H1 (cell line): Measurements from ENCODE around the gene ICAM3. TPM values are rescaled to one million over a fixed set of nuclear protein-coding genes. Genes with fewer than 3 reads are reported as not detected.
"Not testable (repeated sequence)": the region's sequence is repeated elsewhere in the genome, so short reads cannot be mapped to it uniquely, and the experiment has no call there.

Source experiments
- CTCF ChIA-PET: fragments of 300-600 bp; sonication (Branson Sonifier 250); formaldehyde crosslinking; loops from one replicate; lab custom pipeline; 2021; ENCODE audit not compliant: partially characterized antibody; lab: Charles Lee
- POLR2A ChIA-PET: fragments of 300-600 bp; sonication (Branson Sonifier 250); formaldehyde crosslinking; loops from one replicate; lab custom pipeline; 2021; ENCODE audit warnings: inconsistent platforms; ENCODE audit not compliant: partially characterized antibody; lab: Charles Lee
- DNase-seq, 2 experiments: peaks; one replicate each; pipeline versions ENCODE4 v3.0.0 to v3.0.0-alpha.2; 2010 to 2022; ENCODE audit warnings: low spot score in 2 of 2, low read depth in 1 of 2, mixed read lengths in 1 of 2
- FAIRE-seq: peaks from 2 replicates; lab custom pipeline; 2011; peaks lifted over from hg19 to GRCh38; lab: Jason Lieb, UNC
- H2AFZ ChIP-seq: 2 replicates; pipeline ENCODE4 v1.8.1; 2012; ENCODE audit warnings: low read length, inconsistent platforms
- H2AK5ac ChIP-seq: 2 replicates; pipeline ENCODE4 v1.6.1; 2013; ENCODE audit warnings: low read depth, low read length
- H2BK120ac ChIP-seq: replicated peaks from 2 replicates; pipeline ENCODE3; 2013; ENCODE audit warnings: low read depth, low read length, inconsistent platforms
- H2BK12ac ChIP-seq: 2 replicates; pipeline ENCODE4 v1.6.1; 2013; ENCODE audit warnings: low read depth, low read length
- H2BK15ac ChIP-seq: 2 replicates; pipeline ENCODE4 v1.6.1; 2013; ENCODE audit warnings: low read length
- H2BK20ac ChIP-seq: 2 replicates; pipeline ENCODE4 v1.6.1; 2013; ENCODE audit warnings: low read length
- H2BK5ac ChIP-seq: 2 replicates; pipeline ENCODE4 v1.6.1; 2013; ENCODE audit warnings: low read depth, low read length
- H3K14ac ChIP-seq: 2 replicates; pipeline ENCODE4 v1.6.1; 2013; ENCODE audit warnings: inconsistent platforms; ENCODE audit not compliant: insufficient read length
- H3K18ac ChIP-seq: 2 replicates; pipeline ENCODE4 v1.6.1; 2013; ENCODE audit warnings: low read length; ENCODE audit errors: extremely low read depth
- H3K23ac ChIP-seq: 2 replicates; pipeline ENCODE4 v1.6.1; 2013; ENCODE audit warnings: inconsistent platforms; ENCODE audit not compliant: insufficient read length
- H3K23me2 ChIP-seq: 2 replicates; pipeline ENCODE4 v1.6.1; 2013; ENCODE audit warnings: low read depth, low read length
- H3K27ac ChIP-seq: 2 replicates; pipeline ENCODE4 v1.6.1; 2011; ENCODE audit warnings: low read depth, low read length, inconsistent platforms
- H3K27me3 ChIP-seq, 4 experiments: replicated peaks in 1 of 4; 1 replicate in 1 of 4; 2 replicates in 3 of 4; pipeline versions ENCODE4 v1.6.1 to v1.8.1; 2011 to 2013; ENCODE audit warnings: low read length in 3 of 4, mild to moderate bottlenecking in 3 of 4, inconsistent platforms in 2 of 4, mixed read lengths in 2 of 4, moderate library complexity in 1 of 4; ENCODE audit not compliant: control insufficient read depth in 3 of 4, insufficient read depth in 3 of 4; ENCODE audit errors: extremely low read depth in 1 of 4
- H3K36me3 ChIP-seq, 4 experiments: 2 replicates each; pipeline versions ENCODE4 v1.6.1 to v1.8.1; 2011 to 2013; ENCODE audit warnings: mild to moderate bottlenecking in 4 of 4, low read length in 3 of 4, moderate library complexity in 2 of 4, control low read depth in 1 of 4, inconsistent platforms in 1 of 4; ENCODE audit not compliant: insufficient read depth in 4 of 4, control insufficient read depth in 2 of 4
- H3K4ac ChIP-seq: replicated peaks from 2 replicates; pipeline ENCODE3; 2013; ENCODE audit warnings: low read length, low read depth, mixed read lengths, inconsistent platforms; ENCODE audit not compliant: insufficient read length
- H3K4me1 ChIP-seq, 4 experiments: replicated peaks in 1 of 4; 1 replicate in 1 of 4; 2 replicates in 3 of 4; pipeline versions ENCODE4 v1.6.1 to v1.8.1; 2011 to 2013; ENCODE audit warnings: low read length in 3 of 4, inconsistent platforms in 2 of 4, mixed read lengths in 1 of 4; ENCODE audit not compliant: insufficient read depth in 4 of 4, control insufficient read depth in 3 of 4
- H3K4me2 ChIP-seq, 2 experiments: 2 replicates each; pipeline versions ENCODE4 v1.6.1 to v1.8.1; 2011 to 2013; ENCODE audit warnings: low read depth in 2 of 2, low read length in 2 of 2, control low read depth in 1 of 2, inconsistent platforms in 1 of 2, mild to moderate bottlenecking in 1 of 2; ENCODE audit not compliant: insufficient read depth in 1 of 2
- H3K4me3 ChIP-seq, 4 experiments: fragments of 200-600, 300-600 bp in 1 of 4; sonication (generic), shearing (Covaris generic), sonication (Bioruptor Twin) in 1 of 4; 2 replicates each; pipeline versions ENCODE4 v1.5.1 to v1.8.1; 2011 to 2016; ENCODE audit warnings: low read length in 4 of 4, low read depth in 3 of 4, control low read depth in 2 of 4, inconsistent platforms in 2 of 4, mild to moderate bottlenecking in 2 of 4, mixed read lengths in 1 of 4, moderate library complexity in 1 of 4; ENCODE audit not compliant: insufficient read depth in 2 of 4; ENCODE audit errors: extremely low read depth in 1 of 4
- H3K56ac ChIP-seq: replicated peaks from 2 replicates; pipeline ENCODE3; 2013; ENCODE audit warnings: low read depth, mild to moderate bottlenecking, mixed read lengths, low read length, inconsistent platforms; ENCODE audit not compliant: insufficient read length
- H3K79me1 ChIP-seq: 2 replicates; pipeline ENCODE4 v1.6.1; 2013; ENCODE audit warnings: low read depth, low read length, control low read depth
- H3K79me2 ChIP-seq, 2 experiments: 2 replicates each; pipeline versions ENCODE4 v1.6.1 to v1.8.1; 2012 to 2013; ENCODE audit warnings: low read length in 2 of 2, mild to moderate bottlenecking in 2 of 2, inconsistent platforms in 1 of 2; ENCODE audit not compliant: insufficient read depth in 2 of 2, control insufficient read depth in 1 of 2
- H3K9ac ChIP-seq, 4 experiments: replicated peaks in 1 of 4; 1 replicate in 1 of 4; 2 replicates in 3 of 4; pipeline versions ENCODE4 v1.6.1 to v1.8.1; 2011 to 2013; ENCODE audit warnings: low read depth in 3 of 4, low read length in 3 of 4, control low read depth in 2 of 4, mild to moderate bottlenecking in 2 of 4, moderate library complexity in 2 of 4, inconsistent platforms in 1 of 4; ENCODE audit errors: extremely low read depth in 1 of 4
- H3K9me3 ChIP-seq, 2 experiments: 2 replicates each; pipeline versions ENCODE4 v1.6.1 to v1.8.1; 2012 to 2013; ENCODE audit warnings: mild to moderate bottlenecking in 2 of 2, moderate library complexity in 2 of 2, control low read depth in 1 of 2, inconsistent platforms in 1 of 2, low read depth in 1 of 2, low read length in 1 of 2, mixed read lengths in 1 of 2; ENCODE audit not compliant: insufficient read depth in 2 of 2
- H4K20me1 ChIP-seq, 2 experiments: replicated peaks in 1 of 2; 2 replicates each; pipeline versions ENCODE3 to v1.8.1; 2011 to 2013; ENCODE audit warnings: inconsistent platforms in 2 of 2, low read length in 2 of 2, mild to moderate bottlenecking in 1 of 2; ENCODE audit not compliant: insufficient read depth in 2 of 2, control insufficient read depth in 1 of 2
- H4K5ac ChIP-seq: 2 replicates; pipeline ENCODE4 v1.6.1; 2013; ENCODE audit warnings: low read length, low read depth, mixed read lengths, inconsistent platforms; ENCODE audit not compliant: insufficient read length
- H4K8ac ChIP-seq: 2 replicates; pipeline ENCODE4 v1.8.0; 2013; ENCODE audit warnings: mild to moderate bottlenecking, moderate library complexity, low read length, inconsistent platforms; ENCODE audit not compliant: insufficient read depth; ENCODE audit errors: extremely low read depth
- H4K91ac ChIP-seq: replicated peaks from 2 replicates; pipeline ENCODE3; 2013; ENCODE audit warnings: low read length, mixed read lengths, inconsistent platforms; ENCODE audit not compliant: insufficient read length
- CBX8 ChIP-seq: fragments of 300-800, 300-1000 bp; sonication (generic); IDR thresholded peaks from 2 replicates; pipeline ENCODE4 v1.7.1; 2016; ENCODE audit warnings: low read depth, low read length, borderline replicate concordance
- WGBS, 2 experiments: shearing (Covaris generic) in 1 of 2; methylation state at CpG; one replicate each; pipeline versions ENCODE4 v1.1.6 to v1.1.7; 2013 to 2015; ENCODE audit warnings: low lambda C conversion rate in 2 of 2, mixed read lengths in 2 of 2, inconsistent platforms in 1 of 2, low coverage in 1 of 2, missing lambda C conversion rate in 1 of 2; ENCODE audit not compliant: insufficient replicate concordance in 2 of 2, insufficient coverage in 1 of 2, insufficient read length in 1 of 2; ENCODE audit errors: extremely low coverage in 1 of 2, missing lambda C conversion rate in 1 of 2; 5-methylcytosine and 5-hydroxymethylcytosine counted together
- polyA plus RNA-seq, 7 experiments: library from polyadenylated mRNA; depleted of rRNA in 3 of 7; stranded (reverse) in 5 of 7; unstranded in 2 of 7; fragments of >200 nt in 5 of 7; fragments of 200-250 nt in 2 of 7; gene quantifications; 1 replicate in 5 of 7; 2 replicates in 1 of 7; 4 replicates in 1 of 7; pipeline versions ENCODE4 v1.2.1 to v1.2.3, GENCODE V29; 2011 to 2013; ENCODE audit warnings: missing spikeins in 2 of 7, mixed read lengths in 2 of 7
- total RNA-seq: library from RNA; stranded (reverse); fragmentation: NEBNext Ultra II Directional; extraction: Animal tissue kit (Norgen Biotek cat#: 25700); gene quantifications from 2 replicates; pipeline ENCODE4 v1.2.1, GENCODE V29; 2021

ICAM3 gene
- total and polyA plus RNA-seq, 2 of the 8 experiments (the other 6 are each of a cell fraction or from before 2014, with no cell fraction given) = 15.4 to 16.5 TPM

DNA sequence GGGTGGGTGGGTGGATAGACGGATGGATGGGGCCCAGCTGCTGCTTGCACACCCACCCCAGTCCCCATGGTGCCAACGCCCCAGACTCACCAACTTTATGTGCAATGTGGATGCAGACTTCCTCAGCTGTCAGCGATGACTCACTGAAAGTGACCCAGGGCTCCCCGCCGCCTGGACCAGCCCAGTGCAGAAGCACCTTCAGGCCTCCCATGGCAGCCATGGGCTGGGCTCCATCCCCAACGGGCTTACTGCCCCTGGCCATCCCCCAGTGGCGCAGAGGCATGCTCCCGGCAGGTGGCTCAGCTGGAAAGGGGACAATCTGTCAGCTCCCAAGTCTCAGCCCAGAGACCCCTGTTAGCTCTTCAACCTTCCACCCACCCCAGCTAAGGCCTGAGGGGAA is 38.7 kb upstream of the ICAM3 start (continued):
- TF ChIP-seq CBX8 = no peak
- TF ChIP-seq, all 59 proteins: peak for 0

DNA sequence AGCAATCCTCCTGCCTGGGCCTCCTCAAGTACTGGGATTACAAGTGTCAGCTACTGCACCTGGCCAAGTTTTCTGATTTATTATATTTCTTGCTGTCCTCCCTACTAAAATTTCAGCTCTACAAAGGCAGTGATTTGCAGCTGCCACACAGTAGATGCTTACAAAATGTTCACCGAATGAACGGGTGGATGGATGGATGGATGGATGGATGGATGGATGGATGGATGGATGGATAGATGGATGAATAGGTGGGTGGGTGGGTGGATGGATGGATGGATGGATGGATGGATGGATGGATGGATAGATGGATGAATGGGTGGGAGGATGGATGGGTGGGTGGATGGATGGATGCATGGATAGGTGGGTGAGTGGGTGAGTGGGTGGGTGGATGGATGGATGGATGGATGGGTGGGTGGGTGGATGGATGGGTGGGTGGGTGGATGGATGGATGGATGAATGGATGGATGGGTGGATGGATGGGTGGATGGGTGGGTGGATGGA is 37.8 kb upstream of the ICAM3 start:
- H3K14ac ChIP-seq, H2BK120ac ChIP-seq, H4K5ac ChIP-seq, H2BK5ac ChIP-seq, H3K27ac ChIP-seq, H4K91ac ChIP-seq, H3K4me2 ChIP-seq, H3K9ac ChIP-seq, H4K20me1 ChIP-seq, H2AFZ ChIP-seq, H2BK12ac ChIP-seq, POLR2A ChIA-PET, H3K4ac ChIP-seq, H2AK5ac ChIP-seq, H3K56ac ChIP-seq, H3K36me3 ChIP-seq, H2BK15ac ChIP-seq, H3K18ac ChIP-seq, H3K4me3 ChIP-seq, H3K27me3 ChIP-seq, FAIRE-seq, H2BK20ac ChIP-seq, H4K8ac ChIP-seq, DNase-seq, H3K79me1 ChIP-seq, H3K79me2 ChIP-seq, H3K9me3 ChIP-seq, H3K23ac ChIP-seq, H3K4me1 ChIP-seq: not testable (repeated sequence)
- CTCF ChIA-PET = interaction anchor here (0.9 to 8.1 kb wide), 2 partner anchors 13 to 106 kb away, joined by 3 to 47 read pairs; partner anchors contain the start of gene ICAM1
- H3K23me2 ChIP-seq = peaks cover 18% of the 10 kb centered on the region
- 92% methylated on average over 2 of the region's 2 CpGs; no CpG with 5 or more reads in 1 of the 2 experiments for WGBS, 2 experiments
